ENCODE results near the gene TXNRD1. TPM values are rescaled to one million over a fixed set of nuclear protein-coding genes. Genes with fewer than 3 reads are reported as not detected.

TXNRD1 gene
- total and polyA plus RNA-seq, 8 donors, result 19.4 to 208 (median 76.8) TPM

Other genes starting within 250 kb of the TXNRD1 start
- gene TDG, start 249.9 kb upstream of the TXNRD1 start, total RNA-seq, result 10 to 100 TPM; 17.4 to 44.1 (median 19.8) TPM
- 10 to 100 TPM in 1 of 3 donors, 1 to 10 TPM in 2; 9.2 to 10.2 (median 9.5) TPM for gene TDG, start 249.9 kb upstream of the TXNRD1 start, polyA plus RNA-seq
- 10 to 100 TPM in 3 of 5 donors, 1 to 10 TPM in 2; 3.0 to 27.5 (median 11.3) TPM for gene GLT8D2, start 165.6 kb upstream of the TXNRD1 start, total RNA-seq
- 1 to 10 TPM; 3.4 to 9.6 (median 5.4) TPM for gene GLT8D2, start 165.6 kb upstream of the TXNRD1 start, polyA plus RNA-seq
- gene HCFC2, start 151.2 kb upstream of the TXNRD1 start, total RNA-seq, result 10 to 100 TPM in 4 of 5 donors, 1 to 10 TPM in 1; 2.9 to 50.1 (median 21.6) TPM
- 1 to 10 TPM; 4.4 to 7.0 (median 6.2) TPM for gene HCFC2, start 151.2 kb upstream of the TXNRD1 start, polyA plus RNA-seq
- 10 to 100 TPM in 3 of 5 donors, 1 to 10 TPM in 2; 1.4 to 47.5 (median 19.1) TPM for gene NFYB, start 77.6 kb upstream of the TXNRD1 start, total RNA-seq
- 10 to 100 TPM; 19.2 to 26.4 (median 20.9) TPM for gene NFYB, start 77.6 kb upstream of the TXNRD1 start, polyA plus RNA-seq
- gene EID3, start 88.0 kb downstream of the TXNRD1 start, total RNA-seq, result 10 to 100 TPM; 14.7 to 78.1 (median 26.7) TPM
- gene EID3, start 88.0 kb downstream of the TXNRD1 start, polyA plus RNA-seq, result 1 to 10 TPM; 1.6 to 2.6 (median 2.3) TPM
- 100 to 1,000 TPM in 1 of 5 donors, 10 to 100 TPM in 3, 1 to 10 TPM in 1; 9.7 to 192 (median 30.1) TPM for gene CHST11, start 241.2 kb downstream of the TXNRD1 start, total RNA-seq
- gene CHST11, start 241.2 kb downstream of the TXNRD1 start, polyA plus RNA-seq, result 1 to 10 TPM; 2.3 to 5.5 (median 3.1) TPM